ENCODE data around the gene GLYAT. TPM values are rescaled to one million over a fixed set of nuclear protein-coding genes. Genes with fewer than 3 reads are reported as not detected.
A peak's percentile ranks its signal among the peaks of the same experiment; 100 is the strongest.

The GLYAT gene
- polyA plus RNA-seq, 1 donor = not detected

DNA sequence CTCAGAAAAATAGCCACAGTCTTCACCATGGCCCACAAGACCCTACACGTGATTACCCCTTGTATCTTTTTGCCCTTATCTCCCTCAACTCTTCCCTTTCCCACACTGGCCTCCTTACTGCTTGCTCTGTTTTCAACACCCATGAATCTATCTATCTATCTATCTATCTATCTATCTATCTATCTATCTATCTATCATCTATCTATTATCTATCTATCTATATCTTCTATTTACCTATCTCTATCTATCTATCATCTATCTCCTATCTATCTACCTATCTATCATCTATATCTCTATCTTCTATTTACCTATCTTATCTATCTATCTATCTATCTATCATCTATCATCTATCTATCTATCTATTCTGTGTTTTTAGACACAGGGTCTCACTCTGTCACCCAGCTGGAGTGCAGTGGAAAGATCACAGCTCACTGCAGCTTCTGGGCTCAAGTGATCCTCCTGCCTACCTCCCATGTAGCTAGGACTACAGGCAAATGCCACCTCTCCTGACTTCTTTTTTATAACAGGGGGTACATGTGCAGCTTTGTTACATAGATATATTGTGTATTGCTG lies 55.1 kb downstream of the GLYAT start:
- no peak for DNase-seq

DNA sequence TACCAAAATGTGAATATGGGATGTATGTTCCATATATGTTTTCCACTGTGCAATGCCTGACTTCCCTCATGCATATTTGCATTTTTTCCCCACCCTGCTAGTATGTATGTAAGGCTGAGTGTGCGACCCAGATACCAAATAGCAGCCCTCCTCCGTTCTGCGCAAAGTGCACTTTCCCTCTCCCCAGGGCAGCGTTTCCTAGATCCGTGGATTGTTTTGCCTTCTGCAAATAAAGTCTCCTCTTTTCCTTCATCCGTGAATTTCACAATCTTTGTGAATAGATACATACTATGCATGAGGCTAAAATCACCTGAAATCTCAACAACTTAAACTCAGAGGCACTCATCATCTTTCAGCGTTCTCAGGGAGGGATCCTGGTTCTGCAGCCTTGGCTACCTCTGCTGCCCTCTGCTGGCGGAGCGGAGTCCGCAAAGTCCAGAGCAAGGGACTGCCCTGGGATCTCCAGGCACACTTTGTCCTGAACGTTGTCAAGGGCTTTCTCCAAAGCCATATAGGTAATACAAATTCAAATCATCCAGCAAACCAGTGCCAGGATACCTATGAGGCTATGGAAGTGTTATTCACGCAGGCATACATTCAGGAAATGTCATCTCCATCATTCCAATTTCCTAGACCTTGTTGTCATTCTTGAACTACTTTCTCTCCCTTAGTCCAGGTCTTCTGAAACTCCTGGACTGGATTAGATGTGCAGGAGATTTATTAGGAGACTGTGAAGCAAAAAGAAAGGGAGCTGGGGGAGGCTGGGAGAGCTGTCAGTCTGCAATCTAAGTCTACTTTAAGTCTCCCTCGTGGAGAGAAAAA lies 56.2 kb downstream of the GLYAT start:
- peak; percentile 51 for DNase-seq

DNA sequence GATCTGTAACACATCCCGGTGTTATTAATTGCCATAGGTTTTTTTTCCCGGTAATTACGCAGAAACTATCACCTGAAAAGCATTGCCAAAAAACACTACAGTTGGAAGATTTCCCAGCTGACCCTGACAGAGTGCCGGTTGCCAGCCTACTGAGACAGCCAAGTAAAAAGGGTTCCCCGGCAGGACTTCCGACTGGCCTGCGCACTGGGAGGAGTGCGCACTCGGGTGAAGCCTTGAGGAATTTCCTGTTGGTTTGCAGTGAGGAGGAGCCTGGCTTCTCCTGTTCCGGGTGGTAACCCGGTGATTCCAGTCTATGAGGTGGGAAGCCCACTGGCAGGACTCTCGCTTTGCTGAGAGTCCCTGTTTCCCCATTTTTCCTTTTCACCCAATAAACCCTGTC lies 57.1 kb downstream of the GLYAT start:
- DNase-seq = no peak

DNA sequence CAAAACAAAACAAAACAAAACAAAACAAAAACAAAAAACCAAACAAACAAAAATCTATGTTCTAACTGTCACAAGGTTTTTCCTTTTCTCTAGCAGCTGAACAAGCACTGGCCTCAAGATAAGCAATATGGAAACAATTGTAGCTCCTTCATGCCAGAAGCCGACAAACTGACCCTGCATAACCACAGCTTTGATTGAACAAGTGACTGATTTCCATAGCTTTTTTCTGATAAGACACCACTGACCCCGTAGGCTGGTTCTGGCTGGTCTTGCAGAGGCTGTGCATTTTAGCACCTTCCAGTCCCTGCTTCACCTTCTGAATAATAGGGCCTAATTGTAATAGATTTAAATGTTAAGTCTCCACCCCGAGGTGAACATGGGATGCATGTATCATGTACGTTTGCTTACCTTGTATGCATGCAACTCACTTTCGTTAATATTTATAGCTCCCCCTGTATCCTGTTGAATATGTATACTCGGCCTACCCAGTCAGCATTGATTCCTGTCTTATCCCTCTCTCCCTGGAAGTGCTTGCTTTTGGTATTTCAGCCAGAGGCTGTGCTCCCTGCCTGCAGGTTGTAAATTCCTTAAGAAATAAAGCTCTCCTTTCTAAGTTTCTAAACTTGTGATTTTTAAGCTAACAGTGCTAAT lies 59.6 kb downstream of the GLYAT start:
- no peak for DNase-seq

DNA sequence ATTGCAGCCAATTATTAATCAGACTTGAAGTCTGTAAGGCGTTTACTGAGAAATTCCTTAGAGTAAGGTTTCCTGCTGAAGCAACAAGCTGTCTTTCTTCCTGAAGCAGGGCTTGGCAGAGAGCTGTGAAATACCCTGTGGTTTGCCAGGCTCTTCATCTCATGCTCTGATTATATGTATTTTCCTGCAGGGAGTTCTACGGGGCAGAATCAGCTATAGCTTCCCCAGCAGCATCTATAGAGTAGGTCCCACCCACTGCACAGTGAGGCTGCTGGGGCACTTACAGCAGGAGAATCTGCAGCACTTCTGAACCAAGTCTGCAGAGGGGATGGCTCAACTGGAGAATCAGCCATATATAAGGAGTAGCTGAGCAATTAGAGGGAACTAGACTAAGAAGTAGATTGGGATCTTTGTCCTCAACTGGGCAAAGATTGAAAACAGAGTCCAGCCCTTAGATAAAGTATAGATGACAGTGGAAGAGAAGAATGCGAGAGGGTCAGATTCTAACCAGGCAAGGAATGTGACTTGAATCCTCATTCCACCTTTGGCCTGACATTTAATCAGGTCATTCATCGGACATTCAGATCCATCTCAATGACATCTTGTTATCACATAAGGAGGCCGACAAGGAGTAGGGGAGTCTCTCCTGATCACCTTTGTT lies 71.7 kb downstream of the GLYAT start:
- no peak for DNase-seq

DNA sequence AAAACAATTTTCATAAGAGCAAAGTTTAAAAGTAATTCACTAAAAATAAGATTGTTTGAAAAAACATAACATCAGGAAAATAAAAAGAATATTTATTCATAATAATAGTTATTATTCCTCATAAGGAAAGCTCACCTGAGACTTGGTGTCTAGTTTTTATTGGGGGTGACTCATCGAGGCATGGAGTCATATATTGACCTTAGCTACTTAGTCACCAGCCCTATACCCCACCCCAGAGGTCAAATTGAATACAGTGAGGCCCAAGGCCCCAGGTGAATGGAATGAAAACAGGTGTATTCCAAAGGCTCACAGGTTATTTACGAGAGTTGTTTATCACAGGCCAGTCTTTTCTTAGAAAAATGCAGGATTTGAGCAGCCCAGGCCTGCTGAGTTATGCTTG lies 72.3 kb downstream of the GLYAT start:
- no peak for DNase-seq

Other genes starting within 250 kb of the GLYAT start
- not detected for gene OR5B21, start 223.8 kb downstream of the GLYAT start, polyA plus RNA-seq (ENCODE audit: insufficient read length)
- 5.0 TPM for gene LPXN, start 156.1 kb downstream of the GLYAT start, polyA plus RNA-seq (ENCODE audit: insufficient read length)
- gene ZFP91, start 152.9 kb downstream of the GLYAT start, polyA plus RNA-seq (ENCODE audit: insufficient read length) = 37.7 TPM
- gene CNTF, start 109.3 kb downstream of the GLYAT start, polyA plus RNA-seq (ENCODE audit: insufficient read length) = 0.61 TPM
- 1.1 TPM for gene GLYATL2, start 112.8 kb upstream of the GLYAT start, polyA plus RNA-seq (ENCODE audit: insufficient read length)
- 0.96 TPM for gene GLYATL1, start 207.5 kb upstream of the GLYAT start, polyA plus RNA-seq (ENCODE audit: insufficient read length)